ENCODE measurements around the gene IRGQ. TPM values are rescaled to one million over a fixed set of nuclear protein-coding genes. Genes with fewer than 3 reads are reported as not detected.

IRGQ gene
- total and polyA plus RNA-seq, 2 donors from 2014 or later: 9.5 to 24.2 TPM

DNA sequence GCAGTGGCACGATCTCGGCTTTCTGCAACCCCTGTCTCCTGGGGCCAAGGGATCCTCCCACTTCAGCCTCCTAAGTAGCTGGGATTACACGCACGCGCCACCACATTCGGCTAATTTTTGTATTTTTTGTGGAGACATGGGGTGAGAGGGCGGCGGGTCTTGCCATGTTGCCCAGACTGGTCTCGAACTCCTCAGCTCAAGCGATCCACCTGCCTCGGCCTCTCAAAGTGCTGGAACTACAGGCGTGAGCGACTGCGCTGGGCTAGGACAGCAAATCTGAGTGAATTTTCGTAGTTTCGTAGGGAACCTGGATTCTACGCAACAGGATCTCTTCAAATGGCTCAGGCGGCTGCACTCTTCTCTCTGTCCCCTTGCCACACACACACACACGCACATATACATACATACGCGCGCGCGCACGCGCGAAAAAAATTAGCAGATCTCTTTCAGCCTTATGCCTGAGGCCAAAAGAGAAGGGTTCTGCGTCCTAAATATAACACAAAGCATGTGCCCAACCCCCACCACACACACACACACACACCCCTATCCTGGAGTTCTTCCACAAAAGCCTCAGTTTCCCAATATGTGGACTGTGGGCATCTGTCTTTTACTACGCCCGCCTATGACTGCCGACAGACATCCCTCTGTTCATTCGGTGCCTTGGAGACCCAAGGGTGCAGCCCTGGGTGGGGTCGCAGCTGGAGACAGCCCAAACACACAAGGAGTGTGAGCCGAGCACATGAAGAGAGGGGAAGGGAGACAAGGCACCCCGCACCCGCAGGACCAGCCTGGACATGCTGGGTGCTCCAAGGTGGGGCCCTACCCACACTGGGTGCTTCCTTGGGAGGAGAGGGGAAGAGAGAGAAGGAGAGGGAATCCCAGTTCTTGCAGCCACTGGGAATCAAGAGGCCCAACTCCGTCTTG, 19.7 kb downstream of the IRGQ start:
- intact Hi-C loops (cut with DNase I): no loop called here
- Histone ChIP-seq H3K4me1 (ENCODE audit: control insufficient read depth in 2 of 3, insufficient read depth in 2 of 3, low read depth in 1 of 3, low read length in 3 of 3) (peaks cover 0 to 16% (median 8%) of the 10 kb centered on the region in 3 donors), H3K9ac (ENCODE audit: low read length in 3 of 3) (peak overlapping the region in 1 of 3 donors; percentile 31), H3K27ac (ENCODE audit: low read depth in 2 of 2, low read length in 2 of 2) (peak overlapping the region in 1 of 2 donors; percentile 51), H3K9me3 (ENCODE audit: control insufficient read depth in 2 of 3, insufficient read depth in 1 of 3, low read length in 3 of 3) (no peaks in the 10 kb centered on the region), H3K36me3 (ENCODE audit: control insufficient read depth in 2 of 3, insufficient read depth in 3 of 3, low read length in 3 of 3) (peaks cover 0 to 6% (median 0%) of the 10 kb centered on the region in 3 donors), H3K4me3 (ENCODE audit: low read length in 3 of 3) (peak overlapping the region; percentile 23 to 62 (median 60)), H3K27me3 (ENCODE audit: control insufficient read depth, insufficient read depth, low read length) (no peaks in the 10 kb centered on the region)
- DNase-seq (peak in 2 of 5 donors; percentile 74 to 76), FAIRE-seq (no peak)
- TF ChIP-seq, protein P1, sequence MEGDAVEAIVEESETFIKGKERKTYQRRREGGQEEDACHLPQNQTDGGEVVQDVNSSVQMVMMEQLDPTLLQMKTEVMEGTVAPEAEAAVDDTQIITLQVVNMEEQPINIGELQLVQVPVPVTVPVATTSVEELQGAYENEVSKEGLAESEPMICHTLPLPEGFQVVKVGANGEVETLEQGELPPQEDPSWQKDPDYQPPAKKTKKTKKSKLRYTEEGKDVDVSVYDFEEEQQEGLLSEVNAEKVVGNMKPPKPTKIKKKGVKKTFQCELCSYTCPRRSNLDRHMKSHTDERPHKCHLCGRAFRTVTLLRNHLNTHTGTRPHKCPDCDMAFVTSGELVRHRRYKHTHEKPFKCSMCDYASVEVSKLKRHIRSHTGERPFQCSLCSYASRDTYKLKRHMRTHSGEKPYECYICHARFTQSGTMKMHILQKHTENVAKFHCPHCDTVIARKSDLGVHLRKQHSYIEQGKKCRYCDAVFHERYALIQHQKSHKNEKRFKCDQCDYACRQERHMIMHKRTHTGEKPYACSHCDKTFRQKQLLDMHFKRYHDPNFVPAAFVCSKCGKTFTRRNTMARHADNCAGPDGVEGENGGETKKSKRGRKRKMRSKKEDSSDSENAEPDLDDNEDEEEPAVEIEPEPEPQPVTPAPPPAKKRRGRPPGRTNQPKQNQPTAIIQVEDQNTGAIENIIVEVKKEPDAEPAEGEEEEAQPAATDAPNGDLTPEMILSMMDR (IDR thresholded peaks at IDR 0.05; ENCODE audit: borderline replicate concordance, extremely low read depth, insufficient read depth): no peak

DNA sequence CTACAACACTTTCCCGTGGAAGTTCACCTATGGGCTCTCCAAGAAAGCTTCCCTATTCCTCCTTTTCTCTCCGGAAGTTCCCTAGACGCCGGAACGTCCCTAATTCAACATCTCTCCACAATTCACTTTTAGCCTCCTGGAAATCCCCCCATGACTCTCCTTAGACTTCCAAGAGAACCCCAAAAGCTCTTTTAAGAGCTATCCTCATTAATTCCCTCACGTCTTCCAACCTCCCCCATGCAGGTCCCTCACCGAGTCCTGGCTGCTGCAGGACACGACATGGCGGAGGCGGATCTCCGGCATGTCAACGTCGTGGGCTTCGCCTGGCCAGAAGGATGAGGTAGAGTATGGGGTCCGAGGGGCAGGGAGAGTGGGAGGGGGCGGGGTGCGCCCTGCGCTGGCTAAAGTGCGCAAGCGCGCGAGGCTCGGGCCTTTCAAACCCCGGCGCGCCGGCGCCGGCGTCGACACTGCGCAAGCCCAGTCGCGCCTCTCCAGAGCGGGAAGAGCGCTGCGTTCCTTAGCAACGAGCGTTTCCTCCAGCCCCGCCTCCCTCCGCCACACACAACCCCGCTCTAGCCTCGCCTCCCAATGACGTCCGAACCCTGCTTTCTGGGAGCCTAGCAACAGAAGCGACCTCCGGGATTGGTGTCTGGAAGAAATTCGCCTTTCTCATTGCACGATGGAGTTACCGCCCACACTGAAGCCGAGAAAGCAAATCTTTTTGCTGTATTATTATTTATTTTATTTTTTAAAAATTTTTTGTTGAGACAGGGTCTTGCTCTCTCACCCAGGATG, 20.6 kb downstream of the IRGQ start, which contains the start of the genes PINLYP and XRCC1:
PINLYP (plus strand) TSS at position 646 of the 795 bp plus-strand sequence. CDS start 1,391 bp downstream, outside the sequence.
XRCC1 (minus strand) TSS at position 372 of the 795 bp plus-strand sequence; CDS start at position 303, 69 bp downstream.
- TF ChIP-seq, protein P1 (IDR thresholded peaks at IDR 0.05; ENCODE audit: borderline replicate concordance, extremely low read depth, insufficient read depth): no peak
- Histone ChIP-seq H3K9ac (ENCODE audit: low read length in 3 of 3) (peak within 1 kb of the TSS; percentile 69 to 94 (median 74)), H3K4me1 (ENCODE audit: control insufficient read depth in 2 of 3, insufficient read depth in 2 of 3, low read depth in 1 of 3, low read length in 3 of 3) (peaks cover 0 to 13% (median 5%) of the 10 kb centered on the region in 3 donors), H3K36me3 (ENCODE audit: control insufficient read depth in 2 of 3, insufficient read depth in 3 of 3, low read length in 3 of 3) (peaks cover 0 to 6% (median 0%) of the 10 kb centered on the region in 3 donors), H3K4me3 (ENCODE audit: low read length in 3 of 3) (peak within 1 kb of the TSS; percentile 76 to 98 (median 89)), H3K27ac (ENCODE audit: low read depth in 2 of 2, low read length in 2 of 2) (peak within 1 kb of the TSS; percentile 62 to 65), H3K27me3 (ENCODE audit: control insufficient read depth, insufficient read depth, low read length) (no peaks in the 10 kb centered on the region), H3K9me3 (ENCODE audit: control insufficient read depth in 2 of 3, insufficient read depth in 1 of 3, low read length in 3 of 3) (no peaks in the 10 kb centered on the region)
- peak; percentile 99 to 100 (median 99) for DNase-seq
- intact Hi-C loops (cut with DNase I): no loop called here
- FAIRE-seq: peak; percentile 99

DNA sequence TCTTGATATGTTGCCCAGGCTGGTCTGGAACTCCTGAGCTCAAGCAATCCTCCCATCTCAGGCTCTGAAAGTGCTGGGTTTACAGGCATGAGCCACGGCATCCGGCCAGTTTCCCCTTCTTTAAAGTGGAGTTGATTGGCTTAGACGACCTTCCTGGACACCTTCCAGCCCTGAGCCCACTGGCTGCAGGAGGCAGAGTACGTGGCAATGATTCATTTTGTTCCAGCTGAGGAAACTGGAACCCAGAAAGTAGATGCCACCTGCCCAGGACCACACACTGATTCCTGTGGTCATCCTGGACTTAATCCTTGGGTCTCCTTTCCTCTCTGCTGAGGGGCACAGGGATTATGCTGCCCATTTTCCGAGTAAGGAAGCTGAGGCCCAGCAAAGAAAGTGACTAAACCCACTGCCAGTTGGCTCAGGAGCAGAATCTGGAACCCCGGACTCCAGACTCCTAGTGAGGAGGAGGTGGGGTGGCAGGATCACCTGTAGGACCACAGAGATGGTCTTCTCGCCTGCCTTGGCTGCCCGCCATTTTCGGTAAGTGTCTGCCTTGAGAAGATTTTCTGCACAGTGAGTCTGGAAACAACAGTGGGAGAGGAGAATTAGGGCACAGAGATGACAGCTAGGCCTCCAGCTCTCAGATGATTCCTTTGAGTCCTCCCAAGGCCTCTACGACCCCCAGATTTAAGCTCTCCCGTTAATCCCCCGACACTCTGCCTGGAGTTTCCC, 21.3 kb downstream of the IRGQ start:
- Histone ChIP-seq H3K4me3 (ENCODE audit: low read length in 3 of 3) (peak overlapping the region; percentile 76 to 98 (median 89)), H3K4me1 (ENCODE audit: control insufficient read depth in 2 of 3, insufficient read depth in 2 of 3, low read depth in 1 of 3, low read length in 3 of 3) (peaks cover 0 to 8% (median 5%) of the 10 kb centered on the region in 3 donors), H3K9me3 (ENCODE audit: control insufficient read depth in 2 of 3, insufficient read depth in 1 of 3, low read length in 3 of 3) (no peaks in the 10 kb centered on the region), H3K27me3 (ENCODE audit: control insufficient read depth, insufficient read depth, low read length) (no peaks in the 10 kb centered on the region), H3K9ac (ENCODE audit: low read length in 3 of 3) (peak overlapping the region; percentile 69 to 94 (median 74)), H3K27ac (ENCODE audit: low read depth in 2 of 2, low read length in 2 of 2) (peak overlapping the region; percentile 62 to 65), H3K36me3 (ENCODE audit: control insufficient read depth in 2 of 3, insufficient read depth in 3 of 3, low read length in 3 of 3) (peaks cover 0 to 6% (median 0%) of the 10 kb centered on the region in 3 donors)
- intact Hi-C loops (cut with DNase I): no loop called here
- peak in 2 of 5 donors; percentile 39 to 60 for DNase-seq
- TF ChIP-seq, protein P1 (IDR thresholded peaks at IDR 0.05; ENCODE audit: borderline replicate concordance, extremely low read depth, insufficient read depth): no peak
- FAIRE-seq: no peak

Measured in kidney (tissue), 14 donors.